ENCODE measurements around the gene MSS51. TPM values are rescaled to one million over a fixed set of nuclear protein-coding genes. Genes with fewer than 3 reads are reported as not detected.

The MSS51 gene
- 0.73 TPM for total RNA-seq

- H3K4me3 ChIP-seq (ENCODE audit: low read length): no peak within 1 kb of the TSS
Measured at GRCh38 chr10:73433538-73433867, at the start of gene MSS51. Gene MSS51 (minus strand): TSS chr10:73433561. CDS start chr10:73428284, 5,277 bp downstream.

GRCh38 chr10:73480158-73480557 lies 46.8 kb upstream of the MSS51 start:
- Histone ChIP-seq H3K27me3 (ENCODE audit: insufficient read depth, low read length) (no peaks in the 10 kb centered on the region), H3K9me3 (ENCODE audit: low read depth, low read length) (no peaks in the 10 kb centered on the region), H3K4me1 (ENCODE audit: insufficient read depth, low read length) (no peaks in the 10 kb centered on the region), H3K4me3 (ENCODE audit: low read length) (no peak overlapping the region)

More at GRCh38 chr10:73433538-73433867, at the start of gene MSS51:
- no peaks in the 10 kb centered on the region for H3K27me3 ChIP-seq (ENCODE audit: insufficient read depth, low read length)
- H3K4me1 ChIP-seq (ENCODE audit: insufficient read depth, low read length): peaks cover 5% of the 10 kb centered on the region
- H3K9me3 ChIP-seq (ENCODE audit: low read depth, low read length): no peaks in the 10 kb centered on the region

DNA sequence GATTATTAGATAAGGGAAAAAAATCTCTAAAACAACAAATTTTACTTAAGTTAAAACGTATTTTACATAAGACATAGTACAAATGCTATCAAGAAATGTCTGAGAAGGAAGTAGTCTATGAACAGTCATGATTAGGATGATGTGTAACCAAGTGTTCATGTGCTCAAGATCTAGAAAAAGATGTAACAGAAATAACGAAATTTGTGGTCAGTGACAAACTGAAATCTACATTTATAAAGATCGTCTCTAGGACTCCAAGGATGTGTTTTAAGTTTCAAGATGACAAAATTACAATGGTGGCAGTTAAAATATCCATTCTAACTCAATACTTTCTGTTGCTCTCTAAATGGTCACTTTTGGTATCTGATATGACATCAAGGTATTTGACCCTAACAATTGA lies 45.3 kb upstream of the MSS51 start:
- Histone ChIP-seq H3K9me3 (ENCODE audit: low read depth, low read length) (no peaks in the 10 kb centered on the region), H3K4me1 (ENCODE audit: insufficient read depth, low read length) (no peaks in the 10 kb centered on the region), H3K4me3 (ENCODE audit: low read length) (no peak overlapping the region), H3K27me3 (ENCODE audit: insufficient read depth, low read length) (no peaks in the 10 kb centered on the region)

- Histone ChIP-seq H3K4me3 (ENCODE audit: low read length) (no peak overlapping the region), H3K27me3 (ENCODE audit: insufficient read depth, low read length) (no peaks in the 10 kb centered on the region), H3K4me1 (ENCODE audit: insufficient read depth, low read length) (no peaks in the 10 kb centered on the region), H3K9me3 (ENCODE audit: low read depth, low read length) (no peaks in the 10 kb centered on the region)
Measured at GRCh38 chr10:73471226-73471625, 37.9 kb upstream of the MSS51 start.

DNA sequence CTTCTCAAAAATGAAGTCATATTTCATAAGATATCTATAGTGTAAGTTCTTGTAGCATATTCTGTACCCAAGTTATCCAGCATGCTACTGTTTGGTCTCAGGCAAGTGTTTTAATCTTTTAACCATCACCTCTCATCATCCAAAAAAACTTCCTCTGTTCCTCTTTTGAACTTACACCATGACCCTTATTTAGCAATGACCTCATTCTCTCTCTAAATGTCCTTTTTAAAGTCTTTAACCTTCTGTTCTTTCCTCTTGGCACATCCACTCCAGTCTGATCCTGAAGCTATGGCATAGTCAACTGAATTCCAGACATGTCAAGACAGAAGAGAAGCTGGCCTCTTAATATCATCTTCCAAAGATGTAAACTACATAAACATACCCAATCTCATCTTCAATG lies 36.2 kb upstream of the MSS51 start:
- no peak overlapping the region for H3K4me3 ChIP-seq (ENCODE audit: low read length)
- no peaks in the 10 kb centered on the region for H3K27me3 ChIP-seq (ENCODE audit: insufficient read depth, low read length)
- H3K9me3 ChIP-seq (ENCODE audit: low read depth, low read length): no peaks in the 10 kb centered on the region
- no peaks in the 10 kb centered on the region for H3K4me1 ChIP-seq (ENCODE audit: insufficient read depth, low read length)

DNA sequence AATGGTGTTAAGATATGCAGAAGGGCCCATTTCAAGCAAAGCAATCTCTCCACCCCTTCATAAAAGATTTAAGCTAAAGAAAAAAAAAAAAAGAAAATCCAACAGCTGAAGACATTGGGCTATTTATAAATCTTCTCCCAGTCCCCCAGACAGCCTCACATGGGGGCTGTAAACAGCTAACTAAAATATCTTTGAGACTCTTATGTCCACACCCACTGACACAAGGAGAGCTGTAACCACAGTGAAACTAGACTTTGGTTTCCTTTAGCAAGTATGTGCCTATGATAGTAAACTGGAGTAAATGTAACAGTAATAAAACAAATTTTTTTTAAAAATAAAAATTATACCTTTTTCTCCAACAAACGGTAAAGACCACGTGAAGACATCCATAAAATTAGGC lies 33.8 kb upstream of the MSS51 start:
- H3K9me3 ChIP-seq (ENCODE audit: low read depth, low read length): no peaks in the 10 kb centered on the region
- H3K4me3 ChIP-seq (ENCODE audit: low read length): no peak overlapping the region
- no peaks in the 10 kb centered on the region for H3K4me1 ChIP-seq (ENCODE audit: insufficient read depth, low read length)
- H3K27me3 ChIP-seq (ENCODE audit: insufficient read depth, low read length): no peaks in the 10 kb centered on the region

DNA sequence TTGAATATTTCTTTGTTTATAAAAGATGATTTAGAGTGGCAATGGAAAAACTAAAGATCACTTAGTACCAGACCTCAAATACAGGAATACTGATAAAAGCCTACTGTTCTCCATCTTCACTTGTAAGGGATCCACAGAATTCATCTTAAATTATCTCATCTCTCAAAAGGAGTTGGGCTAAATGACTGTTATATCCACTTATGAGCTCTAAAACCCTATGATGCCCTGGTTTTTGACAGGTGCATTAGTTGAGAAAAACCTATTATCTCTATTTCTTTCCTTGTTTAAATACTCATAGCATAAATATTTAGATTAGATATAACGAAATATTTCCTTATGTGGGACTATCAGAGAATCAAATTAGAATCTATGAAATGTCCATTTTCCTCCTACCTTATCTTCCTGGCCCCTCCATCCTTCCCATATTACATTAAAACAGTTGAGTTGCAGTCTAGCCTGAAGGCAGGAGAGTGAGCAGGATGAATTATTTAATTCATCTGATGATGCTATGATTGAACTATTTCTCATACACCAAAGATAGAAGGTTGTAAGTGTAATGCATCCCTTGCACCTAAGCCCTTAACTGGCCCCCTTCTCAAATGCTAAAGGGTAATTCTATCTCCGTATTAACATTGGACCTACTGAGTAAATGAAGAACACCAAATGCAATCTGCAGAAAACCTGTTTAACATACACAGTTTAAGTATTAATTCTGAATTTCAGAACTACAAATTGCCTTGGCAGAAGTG lies 32.8 kb upstream of the MSS51 start:
- Histone ChIP-seq H3K4me3 (ENCODE audit: low read length) (no peak overlapping the region), H3K27me3 (ENCODE audit: insufficient read depth, low read length) (no peaks in the 10 kb centered on the region), H3K4me1 (ENCODE audit: insufficient read depth, low read length) (no peaks in the 10 kb centered on the region), H3K9me3 (ENCODE audit: low read depth, low read length) (no peaks in the 10 kb centered on the region)

GRCh38 chr10:73460897-73461296 lies 27.5 kb upstream of the MSS51 start:
- no peaks in the 10 kb centered on the region for H3K4me1 ChIP-seq (ENCODE audit: insufficient read depth, low read length)
- H3K4me3 ChIP-seq (ENCODE audit: low read length): no peak overlapping the region
- no peaks in the 10 kb centered on the region for H3K9me3 ChIP-seq (ENCODE audit: low read depth, low read length)
- H3K27me3 ChIP-seq (ENCODE audit: insufficient read depth, low read length): no peaks in the 10 kb centered on the region

- Histone ChIP-seq H3K4me1 (ENCODE audit: insufficient read depth, low read length) (no peaks in the 10 kb centered on the region), H3K27me3 (ENCODE audit: insufficient read depth, low read length) (no peaks in the 10 kb centered on the region), H3K9me3 (ENCODE audit: low read depth, low read length) (no peaks in the 10 kb centered on the region), H3K4me3 (ENCODE audit: low read length) (no peak overlapping the region)
Measured at GRCh38 chr10:73459683-73460314, 26.4 kb upstream of the MSS51 start.

- no peak overlapping the region for H3K4me3 ChIP-seq (ENCODE audit: low read length)
- no peaks in the 10 kb centered on the region for H3K27me3 ChIP-seq (ENCODE audit: insufficient read depth, low read length)
- no peaks in the 10 kb centered on the region for H3K9me3 ChIP-seq (ENCODE audit: low read depth, low read length)
- no peaks in the 10 kb centered on the region for H3K4me1 ChIP-seq (ENCODE audit: insufficient read depth, low read length)
Measured at GRCh38 chr10:73456187-73456890, 23.0 kb upstream of the MSS51 start.

DNA sequence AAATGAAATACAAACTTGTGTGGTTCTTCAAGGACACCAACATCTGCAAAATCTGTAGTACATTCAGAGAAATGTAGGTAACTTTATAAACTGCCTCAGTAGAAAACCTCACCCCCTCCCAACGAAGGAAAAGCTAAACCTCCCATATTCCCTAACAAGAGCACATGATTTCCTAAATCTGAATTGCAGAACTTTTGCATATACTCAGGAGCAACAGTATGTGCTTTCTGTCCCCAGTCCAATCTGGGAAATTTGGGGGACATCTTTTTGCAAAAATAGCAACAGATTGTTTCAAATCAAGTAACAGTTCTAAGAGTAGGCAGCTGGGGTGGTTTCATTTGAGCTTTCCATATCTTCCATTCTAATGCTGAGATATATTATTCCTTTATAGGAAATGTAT lies 15.8 kb upstream of the MSS51 start:
- H3K27me3 ChIP-seq (ENCODE audit: insufficient read depth, low read length): no peaks in the 10 kb centered on the region
- H3K4me3 ChIP-seq (ENCODE audit: low read length): no peak overlapping the region
- no peaks in the 10 kb centered on the region for H3K4me1 ChIP-seq (ENCODE audit: insufficient read depth, low read length)
- H3K9me3 ChIP-seq (ENCODE audit: low read depth, low read length): no peaks in the 10 kb centered on the region

GRCh38 chr10:73448384-73448783 lies 15.0 kb upstream of the MSS51 start:
- no peaks in the 10 kb centered on the region for H3K9me3 ChIP-seq (ENCODE audit: low read depth, low read length)
- no peak overlapping the region for H3K4me3 ChIP-seq (ENCODE audit: low read length)
- no peaks in the 10 kb centered on the region for H3K4me1 ChIP-seq (ENCODE audit: insufficient read depth, low read length)
- no peaks in the 10 kb centered on the region for H3K27me3 ChIP-seq (ENCODE audit: insufficient read depth, low read length)

- Histone ChIP-seq H3K27me3 (ENCODE audit: insufficient read depth, low read length) (no peaks in the 10 kb centered on the region), H3K4me3 (ENCODE audit: low read length) (no peak overlapping the region), H3K4me1 (ENCODE audit: insufficient read depth, low read length) (no peaks in the 10 kb centered on the region), H3K9me3 (ENCODE audit: low read depth, low read length) (no peaks in the 10 kb centered on the region)
Measured at GRCh38 chr10:73446926-73447325, 13.6 kb upstream of the MSS51 start.

- Histone ChIP-seq H3K27me3 (ENCODE audit: insufficient read depth, low read length) (no peaks in the 10 kb centered on the region), H3K4me1 (ENCODE audit: insufficient read depth, low read length) (no peaks in the 10 kb centered on the region), H3K4me3 (ENCODE audit: low read length) (no peak overlapping the region), H3K9me3 (ENCODE audit: low read depth, low read length) (no peaks in the 10 kb centered on the region)
Measured at GRCh38 chr10:73444457-73444856, 11.1 kb upstream of the MSS51 start.

DNA sequence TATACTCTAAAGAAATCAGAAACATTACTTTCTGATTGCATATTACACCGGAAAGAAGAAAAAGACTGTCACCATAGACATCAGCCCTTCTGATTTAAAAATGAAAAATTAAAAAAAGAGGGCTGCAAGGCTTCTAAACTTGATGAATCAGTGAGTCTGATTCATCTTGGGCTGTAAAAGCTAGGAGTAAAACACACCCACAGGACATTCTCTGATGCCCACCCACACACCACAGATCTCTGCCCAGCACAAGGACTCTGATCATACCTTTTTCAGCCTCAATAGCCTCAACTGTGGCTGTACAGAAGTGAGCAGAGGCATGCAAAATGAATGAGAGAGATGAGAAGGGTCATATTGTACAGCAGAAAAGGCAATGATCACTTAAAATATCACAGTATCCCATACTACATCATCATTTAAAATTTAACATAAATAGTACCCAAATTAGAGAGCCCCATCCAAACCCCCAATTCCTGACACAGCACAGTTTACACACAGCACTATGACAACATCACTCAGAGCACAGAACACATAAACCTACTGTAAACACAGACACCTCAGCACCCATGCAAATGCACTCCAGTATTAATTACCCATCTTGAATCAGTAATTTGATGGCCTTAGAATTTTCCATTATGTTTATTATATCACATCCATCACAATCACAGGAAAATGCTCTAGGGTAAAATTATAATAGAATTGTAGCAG lies 6.4 kb upstream of the MSS51 start:
- Histone ChIP-seq H3K4me1 (ENCODE audit: insufficient read depth, low read length) (no peaks in the 10 kb centered on the region), H3K4me3 (ENCODE audit: low read length) (no peak overlapping the region), H3K9me3 (ENCODE audit: low read depth, low read length) (no peaks in the 10 kb centered on the region), H3K27me3 (ENCODE audit: insufficient read depth, low read length) (no peaks in the 10 kb centered on the region)

All from mononuclear cell (primary cell).